HEK293T (cell line): ENCODE data around the gene BCL2.

Experiments
- BHLHE40 ChIP-seq: fragments of 450-650 bp; IDR thresholded peaks from 2 replicates; pipeline ENCODE4 v1.6.1; 2016; ENCODE audit warnings: mild to moderate bottlenecking, moderate library complexity, borderline replicate concordance
- CTBP1 ChIP-seq: fragments of 450-650 bp; IDR thresholded peaks from 2 replicates; pipeline ENCODE4 v1.6.1; 2016; ENCODE audit warnings: borderline replicate concordance
- FOXK2 ChIP-seq: fragments of 450-650 bp; IDR thresholded peaks from 2 replicates; pipeline ENCODE4 v1.6.1; 2016; ENCODE audit warnings: mild to moderate bottlenecking
- FOXM1 ChIP-seq: fragments of 450-650 bp; IDR thresholded peaks from 2 replicates; pipeline ENCODE4 v1.6.1; 2017; ENCODE audit warnings: mild to moderate bottlenecking, borderline replicate concordance
- PKNOX1 ChIP-seq: fragments of 450-650 bp; IDR thresholded peaks from 2 replicates; pipeline ENCODE4 v1.6.1; 2016
- SP1 ChIP-seq: fragments of 450-650 bp; IDR thresholded peaks from 2 replicates; pipeline ENCODE4 v1.6.1; 2017
- SUZ12 ChIP-seq: fragments of 450-650 bp; IDR thresholded peaks from 2 replicates; pipeline ENCODE4 v1.6.1; 2016; ENCODE audit warnings: mild to moderate bottlenecking
- ZNF384 ChIP-seq: fragments of 450-650 bp; IDR thresholded peaks from 2 replicates; pipeline ENCODE4 v1.6.1; 2016

- TF ChIP-seq BHLHE40 (no peak), CTBP1 (no peak), ZNF384 (no peak), FOXM1 (no peak), SP1 (no peak), PKNOX1 (no peak), SUZ12 (no peak), FOXK2 (no peak)
These were observed 86.7 kb downstream of the BCL2 start for GRCh38 chr18:63232826-63233225.
